Measurements from ENCODE around the gene STX12. TPM values are rescaled to one million over a fixed set of nuclear protein-coding genes. Genes with fewer than 3 reads are reported as not detected.
"Not testable (repeated sequence)": the region's sequence is repeated elsewhere in the genome, so short reads cannot be mapped to it uniquely, and the experiment has no call there.

STX12 gene
- total RNA-seq, 1 donor from 2014 or later: 22.0 TPM

DNA sequence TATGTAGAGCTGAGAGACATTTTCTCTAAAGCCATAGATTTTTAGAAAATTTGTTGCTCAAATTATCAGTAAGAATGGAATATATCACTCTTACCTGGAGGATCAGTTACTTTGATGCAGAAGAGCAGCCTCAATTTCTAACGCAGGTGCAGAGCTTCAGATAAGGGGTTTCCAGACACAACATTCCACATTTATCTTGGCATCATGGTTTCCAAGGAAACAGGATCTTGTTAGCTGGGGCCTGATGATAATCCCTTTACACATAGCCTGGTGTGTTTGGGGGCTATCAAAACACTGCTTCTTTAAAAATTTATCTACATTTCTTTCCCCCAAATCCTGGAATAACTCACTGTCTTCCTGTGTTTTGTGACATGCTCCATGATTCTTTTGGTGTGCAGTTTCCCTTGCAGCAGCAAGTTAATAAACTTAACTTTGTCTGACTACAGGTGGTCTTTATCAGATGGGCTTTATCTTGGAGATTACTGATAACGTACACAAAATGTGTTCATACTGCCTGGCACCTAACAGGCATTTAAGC, 2.7 kb upstream of the STX12 start:
- intact Hi-C loops (cut with micrococcal nuclease): no loop called here
- peaks cover 33% of the 10 kb centered on the region for H3K4me1 ChIP-seq
- TF ChIP-seq, protein P1, sequence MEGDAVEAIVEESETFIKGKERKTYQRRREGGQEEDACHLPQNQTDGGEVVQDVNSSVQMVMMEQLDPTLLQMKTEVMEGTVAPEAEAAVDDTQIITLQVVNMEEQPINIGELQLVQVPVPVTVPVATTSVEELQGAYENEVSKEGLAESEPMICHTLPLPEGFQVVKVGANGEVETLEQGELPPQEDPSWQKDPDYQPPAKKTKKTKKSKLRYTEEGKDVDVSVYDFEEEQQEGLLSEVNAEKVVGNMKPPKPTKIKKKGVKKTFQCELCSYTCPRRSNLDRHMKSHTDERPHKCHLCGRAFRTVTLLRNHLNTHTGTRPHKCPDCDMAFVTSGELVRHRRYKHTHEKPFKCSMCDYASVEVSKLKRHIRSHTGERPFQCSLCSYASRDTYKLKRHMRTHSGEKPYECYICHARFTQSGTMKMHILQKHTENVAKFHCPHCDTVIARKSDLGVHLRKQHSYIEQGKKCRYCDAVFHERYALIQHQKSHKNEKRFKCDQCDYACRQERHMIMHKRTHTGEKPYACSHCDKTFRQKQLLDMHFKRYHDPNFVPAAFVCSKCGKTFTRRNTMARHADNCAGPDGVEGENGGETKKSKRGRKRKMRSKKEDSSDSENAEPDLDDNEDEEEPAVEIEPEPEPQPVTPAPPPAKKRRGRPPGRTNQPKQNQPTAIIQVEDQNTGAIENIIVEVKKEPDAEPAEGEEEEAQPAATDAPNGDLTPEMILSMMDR (IDR thresholded peaks at IDR 0.05; ENCODE audit: borderline replicate concordance): no peak

DNA sequence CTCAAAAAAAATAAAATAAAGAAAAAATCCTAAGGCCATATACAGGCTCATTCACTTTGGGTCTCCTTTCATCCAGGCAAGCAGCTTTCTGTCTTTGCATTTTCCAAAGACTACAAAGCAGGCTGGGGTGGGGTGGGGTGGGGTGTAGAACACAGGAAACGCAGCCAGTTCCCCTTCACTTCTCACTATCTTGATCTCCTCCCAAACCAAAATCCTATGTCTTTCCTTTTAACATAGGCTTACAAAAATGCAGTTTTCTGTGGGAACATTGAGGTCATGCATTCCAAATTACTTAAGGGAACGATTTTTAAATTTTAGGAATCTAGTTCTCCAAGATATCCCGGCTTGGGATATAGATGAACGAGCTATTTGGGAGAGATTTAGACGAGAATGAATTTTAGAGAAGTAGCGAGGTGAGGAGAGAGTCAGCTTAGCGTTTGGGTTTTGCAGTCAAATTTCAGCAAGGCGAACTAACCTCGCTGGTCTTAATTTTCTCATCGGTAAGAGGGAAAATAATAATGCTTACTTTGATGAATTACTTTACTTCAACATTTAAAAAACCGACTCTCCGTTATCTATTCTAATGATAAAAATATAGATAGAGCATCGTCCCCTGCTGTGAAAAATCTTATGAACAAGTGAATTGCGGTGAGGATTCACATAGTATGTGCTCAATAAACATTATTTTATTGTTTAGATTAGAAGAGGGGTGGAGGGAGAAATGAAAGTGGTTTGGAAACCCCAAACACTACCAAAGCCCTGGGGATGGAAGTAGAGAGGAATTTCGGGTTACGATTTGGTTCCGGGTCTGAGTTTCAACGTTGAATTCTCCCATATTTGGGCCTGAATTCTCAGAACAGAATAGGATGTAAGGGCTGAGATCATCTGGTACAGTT, 735 bp upstream of the STX12 start:
- no peak for DNase-seq
- TF ChIP-seq, protein P1 (IDR thresholded peaks at IDR 0.05; ENCODE audit: borderline replicate concordance): no peak
- intact Hi-C loops (cut with micrococcal nuclease): no loop called here

More for the DNA sequence above, 2.7 kb upstream of the STX12 start:
- DNase-seq: no peak
- Histone ChIP-seq H3K27ac (replicated peaks) (no peak overlapping the region), H3K36me3 (no peaks in the 10 kb centered on the region), H3K4me3 (no peak overlapping the region), H3K9me3 (replicated peaks) (no peaks in the 10 kb centered on the region), H3K27me3 (ENCODE audit: low read depth) (no peaks in the 10 kb centered on the region)

DNA sequence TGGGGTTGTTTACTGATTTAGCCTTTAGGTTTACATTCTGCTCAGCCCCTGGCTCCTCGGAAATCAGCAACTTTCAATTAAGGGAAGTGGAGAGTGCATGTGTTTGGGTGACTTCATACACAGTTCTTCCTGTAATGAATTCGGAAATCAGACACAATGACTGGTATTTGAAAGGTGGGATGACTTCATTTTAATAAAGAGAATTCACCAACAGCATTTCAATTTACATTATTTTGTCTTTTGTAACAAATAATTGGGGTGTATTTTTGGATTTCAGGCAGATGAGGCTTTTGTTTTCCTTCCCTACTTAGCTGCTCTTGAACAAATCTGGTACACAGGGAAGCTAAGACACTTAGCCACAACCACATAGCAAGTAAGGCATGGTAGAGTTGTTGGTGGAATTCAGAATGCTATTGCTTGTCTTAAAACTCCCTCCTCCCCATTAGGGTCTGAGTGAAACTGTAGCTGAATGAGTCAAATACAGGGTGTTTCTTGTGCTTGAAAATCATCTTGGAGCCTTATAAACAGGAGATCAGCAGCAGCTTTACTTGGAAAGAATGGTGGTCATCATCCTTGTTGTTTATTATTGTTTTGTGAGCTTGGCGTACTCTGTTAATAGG, 917 bp downstream of the STX12 start:
- TF ChIP-seq, protein P1 (IDR thresholded peaks at IDR 0.05; ENCODE audit: borderline replicate concordance): no peak
- Histone ChIP-seq H3K27me3 (ENCODE audit: low read depth) (no peaks in the 10 kb centered on the region), H3K4me3 (peak overlapping the region; percentile 90), H3K9me3 (replicated peaks) (no peaks in the 10 kb centered on the region), H3K27ac (replicated peaks) (peak overlapping the region; percentile 94), H3K36me3 (no peaks in the 10 kb centered on the region), H3K4me1 (peaks cover 51% of the 10 kb centered on the region)
- DNase-seq: no peak
- intact Hi-C loops (cut with micrococcal nuclease): no loop called here

More for the DNA sequence above, 735 bp upstream of the STX12 start:
- Histone ChIP-seq H3K4me3 (peak overlapping the region; percentile 90), H3K36me3 (no peaks in the 10 kb centered on the region), H3K4me1 (peaks cover 42% of the 10 kb centered on the region), H3K27me3 (ENCODE audit: low read depth) (no peaks in the 10 kb centered on the region), H3K27ac (replicated peaks) (peak overlapping the region; percentile 94), H3K9me3 (replicated peaks) (no peaks in the 10 kb centered on the region)

DNA sequence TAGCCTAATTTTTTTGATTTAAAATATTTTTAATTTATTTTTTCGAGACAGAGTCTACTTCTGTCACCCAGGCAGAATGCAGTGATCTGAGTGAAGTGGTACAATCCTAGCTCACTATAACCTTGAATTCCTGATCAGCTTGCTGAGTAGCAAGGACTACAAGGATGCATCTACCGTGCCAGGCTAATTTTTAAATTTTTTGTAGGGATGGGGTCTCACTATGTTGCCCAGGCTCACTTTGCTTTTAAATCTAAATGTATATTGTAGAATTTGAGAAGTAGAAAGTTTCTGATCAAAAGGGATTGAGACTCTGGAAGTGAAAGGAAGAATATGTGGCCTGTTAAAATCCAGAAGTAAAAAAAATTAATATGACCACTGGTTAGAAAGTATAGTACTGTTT, 1.6 kb downstream of the STX12 start:
- intact Hi-C loops (cut with micrococcal nuclease): no loop called here

DNA sequence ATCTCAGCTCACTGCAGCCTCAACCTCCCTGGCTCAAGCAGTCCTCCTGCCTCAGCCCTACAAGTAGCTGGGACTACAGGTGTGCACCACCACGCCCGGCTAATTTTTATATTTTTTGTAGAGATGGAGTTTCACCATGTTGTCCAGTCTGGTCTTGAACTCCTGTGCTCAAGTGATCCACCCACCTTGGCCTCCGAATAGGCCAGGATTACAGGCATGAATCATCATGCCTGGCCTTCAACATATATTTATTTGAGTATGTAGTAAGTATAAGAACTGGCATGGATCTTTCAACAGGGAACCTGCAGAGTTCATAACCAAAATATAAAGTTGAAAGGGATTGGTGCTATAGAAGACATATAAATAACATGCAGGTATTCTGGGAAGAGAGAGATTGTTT, 2.3 kb downstream of the STX12 start:
- H3K9me3 ChIP-seq (replicated peaks); DNase-seq; H3K27me3 ChIP-seq (ENCODE audit: low read depth); H3K27ac ChIP-seq (replicated peaks); H3K36me3 ChIP-seq; intact Hi-C loops (cut with micrococcal nuclease): not testable (repeated sequence)
- H3K4me3 ChIP-seq: peak overlapping the region; percentile 3
- peaks cover 51% of the 10 kb centered on the region for H3K4me1 ChIP-seq

More for the DNA sequence above, 1.6 kb downstream of the STX12 start:
- Histone ChIP-seq H3K9me3 (replicated peaks) (no peaks in the 10 kb centered on the region), H3K4me1 (peaks cover 51% of the 10 kb centered on the region), H3K36me3 (peaks cover under 1% of the 10 kb centered on the region), H3K27me3 (ENCODE audit: low read depth) (no peaks in the 10 kb centered on the region), H3K27ac (replicated peaks) (peak overlapping the region; percentile 94), H3K4me3 (peak overlapping the region; percentile 90)
- TF ChIP-seq, protein P1 (IDR thresholded peaks at IDR 0.05; ENCODE audit: borderline replicate concordance): no peak
- DNase-seq: no peak

DNA sequence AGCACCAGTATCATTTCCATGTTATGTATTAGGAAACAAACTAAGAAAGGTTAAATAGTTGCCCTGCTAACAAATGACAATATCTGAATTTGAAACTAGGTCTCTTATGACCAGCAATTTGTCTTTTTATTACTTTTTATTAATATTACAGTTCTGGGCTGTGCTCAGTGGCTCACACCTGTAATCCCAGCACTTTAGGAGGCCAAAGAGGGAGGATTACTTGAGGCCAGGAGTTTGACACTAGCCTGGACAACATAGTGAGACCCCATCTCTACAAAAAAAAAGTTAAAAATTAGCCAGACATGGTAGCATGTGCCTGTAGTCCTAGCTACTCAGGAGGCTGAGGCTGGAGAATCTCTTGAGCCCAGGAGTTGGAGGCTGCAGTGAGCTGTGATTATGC, 3.3 kb downstream of the STX12 start:
- H3K9me3 ChIP-seq (replicated peaks); H3K27ac ChIP-seq (replicated peaks); H3K36me3 ChIP-seq; H3K27me3 ChIP-seq (ENCODE audit: low read depth); H3K4me3 ChIP-seq; DNase-seq; intact Hi-C loops (cut with micrococcal nuclease): not testable (repeated sequence)
- H3K4me1 ChIP-seq: peaks cover 54% of the 10 kb centered on the region
